ENCODE data around the gene AGK. TPM values are rescaled to one million over a fixed set of nuclear protein-coding genes. Genes with fewer than 3 reads are reported as not detected.

AGK gene
- total and polyA plus RNA-seq, 2 experiments from 2014 or later, result 21.9 to 37.9 TPM

DNA sequence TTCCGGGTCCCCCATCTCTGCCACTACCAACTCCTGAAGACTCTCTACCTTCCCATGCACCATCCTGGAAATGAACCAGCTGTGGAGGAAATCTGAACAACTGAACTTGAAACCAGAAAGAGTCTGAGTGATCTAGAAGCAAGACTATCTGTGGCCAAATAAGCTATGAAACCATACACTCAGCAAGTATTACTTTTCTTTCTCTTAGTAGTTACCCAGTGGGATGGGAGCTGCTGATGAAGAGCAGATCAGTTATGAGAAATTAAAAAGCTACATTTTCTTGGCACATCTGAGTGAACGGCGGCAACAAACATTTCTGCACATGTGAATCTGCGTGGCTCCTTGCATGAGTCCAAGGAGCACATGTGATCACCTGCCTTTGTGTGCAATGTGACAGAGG is 31.6 kb upstream of the AGK start:
- no peak overlapping the region for H3K27ac Mint-ChIP-seq
- H3K4me1 Mint-ChIP-seq, result no peaks in the 10 kb centered on the region; the same call in 2 of the 3 replicates
- Histone ChIP-seq H4K20me1 (replicated peaks; ENCODE audit: insufficient read depth) (no peaks in the 10 kb centered on the region), H3K36me3 (ENCODE audit: insufficient read depth) (no peaks in the 10 kb centered on the region), H3F3A (replicated peaks; ENCODE audit: low read depth) (no peaks in the 10 kb centered on the region), H3K4me3 (no peak overlapping the region), H3K27me3 (ENCODE audit: insufficient read depth) (no peaks in the 10 kb centered on the region), H3K9me2 (ENCODE audit: insufficient read depth) (peaks cover 13% of the 10 kb centered on the region), H3K27ac (ENCODE audit: low read depth) (no peak overlapping the region), H3K4me2 (no peak overlapping the region), H3K79me2 (replicated peaks; ENCODE audit: insufficient read depth) (no peaks in the 10 kb centered on the region), H2AFZ (no peak overlapping the region), H3K4me1 (ENCODE audit: insufficient read depth) (no peaks in the 10 kb centered on the region)
- DNase-seq (ENCODE audit: low spot score) (no peak), ATAC-seq (no peak)
- TF ChIP-seq, protein P1, sequence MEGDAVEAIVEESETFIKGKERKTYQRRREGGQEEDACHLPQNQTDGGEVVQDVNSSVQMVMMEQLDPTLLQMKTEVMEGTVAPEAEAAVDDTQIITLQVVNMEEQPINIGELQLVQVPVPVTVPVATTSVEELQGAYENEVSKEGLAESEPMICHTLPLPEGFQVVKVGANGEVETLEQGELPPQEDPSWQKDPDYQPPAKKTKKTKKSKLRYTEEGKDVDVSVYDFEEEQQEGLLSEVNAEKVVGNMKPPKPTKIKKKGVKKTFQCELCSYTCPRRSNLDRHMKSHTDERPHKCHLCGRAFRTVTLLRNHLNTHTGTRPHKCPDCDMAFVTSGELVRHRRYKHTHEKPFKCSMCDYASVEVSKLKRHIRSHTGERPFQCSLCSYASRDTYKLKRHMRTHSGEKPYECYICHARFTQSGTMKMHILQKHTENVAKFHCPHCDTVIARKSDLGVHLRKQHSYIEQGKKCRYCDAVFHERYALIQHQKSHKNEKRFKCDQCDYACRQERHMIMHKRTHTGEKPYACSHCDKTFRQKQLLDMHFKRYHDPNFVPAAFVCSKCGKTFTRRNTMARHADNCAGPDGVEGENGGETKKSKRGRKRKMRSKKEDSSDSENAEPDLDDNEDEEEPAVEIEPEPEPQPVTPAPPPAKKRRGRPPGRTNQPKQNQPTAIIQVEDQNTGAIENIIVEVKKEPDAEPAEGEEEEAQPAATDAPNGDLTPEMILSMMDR (conservative IDR thresholded peaks at IDR 0.05; ENCODE audit: low read depth in 2 of 2), result no peak
- TF ChIP-seq, protein P2, sequence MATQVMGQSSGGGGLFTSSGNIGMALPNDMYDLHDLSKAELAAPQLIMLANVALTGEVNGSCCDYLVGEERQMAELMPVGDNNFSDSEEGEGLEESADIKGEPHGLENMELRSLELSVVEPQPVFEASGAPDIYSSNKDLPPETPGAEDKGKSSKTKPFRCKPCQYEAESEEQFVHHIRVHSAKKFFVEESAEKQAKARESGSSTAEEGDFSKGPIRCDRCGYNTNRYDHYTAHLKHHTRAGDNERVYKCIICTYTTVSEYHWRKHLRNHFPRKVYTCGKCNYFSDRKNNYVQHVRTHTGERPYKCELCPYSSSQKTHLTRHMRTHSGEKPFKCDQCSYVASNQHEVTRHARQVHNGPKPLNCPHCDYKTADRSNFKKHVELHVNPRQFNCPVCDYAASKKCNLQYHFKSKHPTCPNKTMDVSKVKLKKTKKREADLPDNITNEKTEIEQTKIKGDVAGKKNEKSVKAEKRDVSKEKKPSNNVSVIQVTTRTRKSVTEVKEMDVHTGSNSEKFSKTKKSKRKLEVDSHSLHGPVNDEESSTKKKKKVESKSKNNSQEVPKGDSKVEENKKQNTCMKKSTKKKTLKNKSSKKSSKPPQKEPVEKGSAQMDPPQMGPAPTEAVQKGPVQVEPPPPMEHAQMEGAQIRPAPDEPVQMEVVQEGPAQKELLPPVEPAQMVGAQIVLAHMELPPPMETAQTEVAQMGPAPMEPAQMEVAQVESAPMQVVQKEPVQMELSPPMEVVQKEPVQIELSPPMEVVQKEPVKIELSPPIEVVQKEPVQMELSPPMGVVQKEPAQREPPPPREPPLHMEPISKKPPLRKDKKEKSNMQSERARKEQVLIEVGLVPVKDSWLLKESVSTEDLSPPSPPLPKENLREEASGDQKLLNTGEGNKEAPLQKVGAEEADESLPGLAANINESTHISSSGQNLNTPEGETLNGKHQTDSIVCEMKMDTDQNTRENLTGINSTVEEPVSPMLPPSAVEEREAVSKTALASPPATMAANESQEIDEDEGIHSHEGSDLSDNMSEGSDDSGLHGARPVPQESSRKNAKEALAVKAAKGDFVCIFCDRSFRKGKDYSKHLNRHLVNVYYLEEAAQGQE (IDR thresholded peaks at IDR 0.05; ENCODE audit: unreplicated experiment), result no peak
- H3K36me3 Mint-ChIP-seq (ENCODE audit: low read depth), result peaks cover 21% of the 10 kb centered on the region
- H3K9me3 Mint-ChIP-seq, result no peaks in the 10 kb centered on the region; the same call in 2 of the 3 replicates
- H3K27me3 Mint-ChIP-seq (ENCODE audit: insufficient read depth, low read depth, poor library complexity), result peaks cover 4% of the 10 kb centered on the region
- no peak overlapping the region for H3K4me3 Mint-ChIP-seq

DNA sequence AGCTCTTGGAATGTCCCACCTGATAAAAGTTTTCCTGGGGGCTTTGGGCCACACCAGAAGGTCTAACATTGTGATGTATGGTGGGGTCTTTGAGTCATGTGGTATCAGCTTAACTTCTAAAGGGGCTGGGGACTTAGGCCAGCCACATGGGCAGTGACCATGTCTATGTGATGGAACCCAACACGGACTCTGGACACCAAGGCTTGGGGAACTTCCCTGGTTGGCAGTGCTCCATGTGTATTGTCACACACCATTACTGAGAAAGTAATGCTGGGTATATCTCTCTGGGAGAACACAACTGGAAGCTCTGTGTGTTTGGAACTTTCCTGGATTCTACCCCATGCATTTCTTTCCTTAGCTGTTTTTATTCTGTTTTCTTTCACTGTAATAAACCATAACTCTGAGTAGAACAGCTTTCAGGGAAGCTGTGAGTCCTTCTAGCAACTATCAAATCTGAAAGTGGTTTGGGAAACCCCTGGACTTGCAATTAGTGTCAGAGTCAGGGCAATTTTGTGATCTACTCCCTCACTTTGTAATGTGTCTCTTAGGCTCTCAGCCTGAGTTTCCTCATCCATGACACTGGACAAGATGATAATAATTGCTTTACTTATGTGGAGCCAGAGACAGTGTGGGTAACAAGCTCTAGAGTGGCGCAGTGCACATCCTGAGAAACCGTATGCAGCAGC is 28.4 kb upstream of the AGK start:
- peaks cover 2% of the 10 kb centered on the region for H3K27me3 Mint-ChIP-seq (ENCODE audit: insufficient read depth, low read depth, poor library complexity)
- no peak overlapping the region for H3K27ac ChIP-seq (ENCODE audit: low read depth)
- peaks cover 21% of the 10 kb centered on the region for H3K36me3 Mint-ChIP-seq (ENCODE audit: low read depth)
- no peak overlapping the region for H3K4me2 ChIP-seq
- no peaks in the 10 kb centered on the region; the same call in 1 of the 2 replicates for H3K36me3 ChIP-seq (ENCODE audit: insufficient read depth)
- peaks cover 8% of the 10 kb centered on the region; the same call in 2 of the 3 replicates for H3K4me1 Mint-ChIP-seq
- no peaks in the 10 kb centered on the region for H3K4me1 ChIP-seq (ENCODE audit: insufficient read depth)
- DNase-seq (ENCODE audit: low spot score) (no peak), ATAC-seq (no peak)
- no peaks in the 10 kb centered on the region for H3K9me3 Mint-ChIP-seq
- H3K9me2 ChIP-seq (ENCODE audit: insufficient read depth), result peaks cover 8% of the 10 kb centered on the region
- H2AFZ ChIP-seq, result no peak overlapping the region
- H3K79me2 ChIP-seq (replicated peaks; ENCODE audit: insufficient read depth), result no peaks in the 10 kb centered on the region
- H3K27ac Mint-ChIP-seq, result no peak overlapping the region
- H4K20me1 ChIP-seq (replicated peaks; ENCODE audit: insufficient read depth), result no peaks in the 10 kb centered on the region
- no peaks in the 10 kb centered on the region for H3F3A ChIP-seq (replicated peaks; ENCODE audit: low read depth)
- no peak overlapping the region for H3K4me3 ChIP-seq
- H3K4me3 Mint-ChIP-seq, result no peak overlapping the region
- H3K27me3 ChIP-seq (ENCODE audit: insufficient read depth), result no peaks in the 10 kb centered on the region
- no peak for TF ChIP-seq ZNF114 (CRISPR knock-in tag; IDR thresholded peaks at IDR 0.05)
- TF ChIP-seq POLR2AphosphoS5 (IDR thresholded peaks at IDR 0.05; ENCODE audit: low read depth), result no peak
- TF ChIP-seq ETS1 (IDR thresholded peaks at IDR 0.05), result no peak
- TF ChIP-seq, protein P1 (conservative IDR thresholded peaks at IDR 0.05; ENCODE audit: low read depth in 2 of 2), result no peak
